GM10266 (cell line): ENCODE data around the gene G6PC1.
"Not testable (repeated sequence)": the region's sequence is repeated elsewhere in the genome, so short reads cannot be mapped to it uniquely, and the experiment has no call there.

Experiments used
- DNase-seq: peaks from one replicate; pipeline ENCODE4 v3.0.0; 2012; ENCODE audit errors: extremely low spot score
- TF ChIP-seq, protein P1 (sequence below): IDR thresholded peaks from 2 replicates; pipeline ENCODE4 v1.5.1; 2012; ENCODE audit warnings: mild to moderate bottlenecking, low read depth; ENCODE audit not compliant: control insufficient read depth, insufficient read depth; ENCODE audit errors: missing control alignments

Gene G6PC1

DNA sequence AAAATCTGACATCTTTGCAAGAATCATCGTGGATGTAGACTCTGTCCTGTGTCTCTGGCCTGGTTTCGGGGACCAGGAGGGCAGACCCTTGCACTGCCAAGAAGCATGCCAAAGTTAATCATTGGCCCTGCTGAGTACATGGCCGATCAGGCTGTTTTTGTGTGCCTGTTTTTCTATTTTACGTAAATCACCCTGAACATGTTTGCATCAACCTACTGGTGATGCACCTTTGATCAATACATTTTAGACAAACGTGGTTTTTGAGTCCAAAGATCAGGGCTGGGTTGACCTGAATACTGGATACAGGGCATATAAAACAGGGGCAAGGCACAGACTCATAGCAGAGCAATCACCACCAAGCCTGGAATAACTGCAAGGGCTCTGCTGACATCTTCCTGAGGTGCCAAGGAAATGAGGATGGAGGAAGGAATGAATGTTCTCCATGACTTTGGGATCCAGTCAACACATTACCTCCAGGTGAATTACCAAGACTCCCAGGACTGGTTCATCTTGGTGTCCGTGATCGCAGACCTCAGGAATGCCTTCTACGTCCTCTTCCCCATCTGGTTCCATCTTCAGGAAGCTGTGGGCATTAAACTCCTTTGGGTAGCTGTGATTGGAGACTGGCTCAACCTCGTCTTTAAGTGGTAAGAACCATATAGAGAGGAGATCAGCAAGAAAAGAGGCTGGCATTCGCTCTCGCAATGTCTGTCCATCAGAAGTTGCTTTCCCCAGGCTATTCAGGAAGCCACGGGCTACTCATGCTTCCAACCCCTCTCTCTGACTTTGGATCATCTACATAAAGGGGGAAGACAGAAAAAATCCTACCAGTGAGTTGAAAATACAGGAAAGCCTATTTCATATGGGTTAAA lies at the start of gene G6PC1:
Gene G6PC1 (plus strand): TSS at position 340 of the 872 bp plus-strand sequence. CDS start 78 bp downstream, at position 418.
- no peak for DNase-seq
- TF ChIP-seq, protein P1, sequence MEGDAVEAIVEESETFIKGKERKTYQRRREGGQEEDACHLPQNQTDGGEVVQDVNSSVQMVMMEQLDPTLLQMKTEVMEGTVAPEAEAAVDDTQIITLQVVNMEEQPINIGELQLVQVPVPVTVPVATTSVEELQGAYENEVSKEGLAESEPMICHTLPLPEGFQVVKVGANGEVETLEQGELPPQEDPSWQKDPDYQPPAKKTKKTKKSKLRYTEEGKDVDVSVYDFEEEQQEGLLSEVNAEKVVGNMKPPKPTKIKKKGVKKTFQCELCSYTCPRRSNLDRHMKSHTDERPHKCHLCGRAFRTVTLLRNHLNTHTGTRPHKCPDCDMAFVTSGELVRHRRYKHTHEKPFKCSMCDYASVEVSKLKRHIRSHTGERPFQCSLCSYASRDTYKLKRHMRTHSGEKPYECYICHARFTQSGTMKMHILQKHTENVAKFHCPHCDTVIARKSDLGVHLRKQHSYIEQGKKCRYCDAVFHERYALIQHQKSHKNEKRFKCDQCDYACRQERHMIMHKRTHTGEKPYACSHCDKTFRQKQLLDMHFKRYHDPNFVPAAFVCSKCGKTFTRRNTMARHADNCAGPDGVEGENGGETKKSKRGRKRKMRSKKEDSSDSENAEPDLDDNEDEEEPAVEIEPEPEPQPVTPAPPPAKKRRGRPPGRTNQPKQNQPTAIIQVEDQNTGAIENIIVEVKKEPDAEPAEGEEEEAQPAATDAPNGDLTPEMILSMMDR, result no peak

DNA sequence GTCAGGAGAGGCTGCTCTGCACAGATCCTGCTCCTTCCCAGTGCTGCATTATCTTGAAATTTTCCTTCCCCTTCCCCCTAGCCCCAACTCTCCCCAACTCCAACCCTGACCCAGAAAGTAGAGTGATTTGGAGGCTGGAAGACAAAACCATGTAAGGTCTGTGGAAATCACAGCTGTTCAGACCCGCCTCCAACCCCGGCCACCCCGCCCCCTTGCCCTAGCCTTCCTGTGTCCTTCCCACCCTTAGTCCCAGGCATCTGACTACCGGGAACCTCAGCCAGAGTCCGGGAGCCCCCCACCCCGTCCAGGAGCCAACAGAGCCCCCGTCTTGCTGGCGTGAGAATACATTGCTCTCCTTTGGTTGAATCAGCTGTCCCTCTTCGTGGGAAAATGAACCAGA lies 49.6 kb upstream of the G6PC1 start, which contains the start of gene AOC3:
Gene AOC3 (plus strand): TSS at position 246 of the 400 bp plus-strand sequence. CDS start 145 bp downstream, at position 391.
- DNase-seq, result no peak
- TF ChIP-seq, protein P1, result no peak

DNA sequence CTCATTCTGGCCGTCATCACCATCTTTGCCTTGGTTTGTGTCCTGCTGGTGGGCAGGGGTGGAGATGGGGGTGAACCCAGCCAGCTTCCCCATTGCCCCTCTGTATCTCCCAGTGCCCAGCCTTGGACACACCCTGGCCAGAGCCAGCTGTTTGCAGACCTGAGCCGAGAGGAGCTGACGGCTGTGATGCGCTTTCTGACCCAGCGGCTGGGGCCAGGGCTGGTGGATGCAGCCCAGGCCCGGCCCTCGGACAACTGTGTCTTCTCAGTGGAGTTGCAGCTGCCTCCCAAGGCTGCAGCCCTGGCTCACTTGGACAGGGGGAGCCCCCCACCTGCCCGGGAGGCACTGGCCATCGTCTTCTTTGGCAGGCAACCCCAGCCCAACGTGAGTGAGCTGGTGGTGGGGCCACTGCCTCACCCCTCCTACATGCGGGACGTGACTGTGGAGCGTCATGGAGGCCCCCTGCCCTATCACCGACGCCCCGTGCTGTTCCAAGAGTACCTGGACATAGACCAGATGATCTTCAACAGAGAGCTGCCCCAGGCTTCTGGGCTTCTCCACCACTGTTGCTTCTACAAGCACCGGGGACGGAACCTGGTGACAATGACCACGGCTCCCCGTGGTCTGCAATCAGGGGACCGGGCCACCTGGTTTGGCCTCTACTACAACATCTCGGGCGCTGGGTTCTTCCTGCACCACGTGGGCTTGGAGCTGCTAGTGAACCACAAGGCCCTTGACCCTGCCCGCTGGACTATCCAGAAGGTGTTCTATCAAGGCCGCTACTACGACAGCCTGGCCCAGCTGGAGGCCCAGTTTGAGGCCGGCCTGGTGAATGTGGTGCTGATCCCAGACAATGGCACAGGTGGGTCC lies 49.0 kb upstream of the G6PC1 start:
- DNase-seq, result not testable (repeated sequence)

DNA sequence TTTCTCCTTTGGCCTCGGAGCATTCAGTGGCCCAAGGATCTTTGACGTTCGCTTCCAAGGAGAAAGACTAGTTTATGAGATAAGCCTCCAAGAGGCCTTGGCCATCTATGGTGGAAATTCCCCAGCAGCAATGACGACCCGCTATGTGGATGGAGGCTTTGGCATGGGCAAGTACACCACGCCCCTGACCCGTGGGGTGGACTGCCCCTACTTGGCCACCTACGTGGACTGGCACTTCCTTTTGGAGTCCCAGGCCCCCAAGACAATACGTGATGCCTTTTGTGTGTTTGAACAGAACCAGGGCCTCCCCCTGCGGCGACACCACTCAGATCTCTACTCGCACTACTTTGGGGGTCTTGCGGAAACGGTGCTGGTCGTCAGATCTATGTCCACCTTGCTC lies 48.2 kb upstream of the G6PC1 start:
- TF ChIP-seq, protein P1, result no peak

DNA sequence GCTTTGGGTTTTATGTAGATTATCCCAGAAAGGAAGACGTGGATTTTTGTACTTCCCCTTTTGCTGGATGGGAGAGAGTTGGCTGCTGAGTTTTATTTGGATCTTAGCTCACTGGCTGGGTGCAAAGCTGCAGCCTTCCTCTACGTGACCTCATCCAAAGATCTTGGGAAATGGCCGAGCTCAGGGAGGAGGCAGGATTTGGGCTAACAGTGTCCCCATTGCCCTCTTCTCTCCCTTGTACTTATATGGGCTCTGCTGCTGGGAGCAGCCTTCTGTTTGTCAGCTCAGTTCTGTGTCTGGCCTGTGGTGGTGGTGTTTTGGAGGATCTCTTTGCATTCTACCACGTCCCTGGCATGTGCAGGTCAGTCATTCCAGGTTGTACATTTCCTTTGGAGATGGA lies 47.6 kb upstream of the G6PC1 start:
- TF ChIP-seq, protein P1, result no peak
- no peak for DNase-seq

More for the DNA sequence above, 48.2 kb upstream of the G6PC1 start:
- DNase-seq, result no peak

DNA sequence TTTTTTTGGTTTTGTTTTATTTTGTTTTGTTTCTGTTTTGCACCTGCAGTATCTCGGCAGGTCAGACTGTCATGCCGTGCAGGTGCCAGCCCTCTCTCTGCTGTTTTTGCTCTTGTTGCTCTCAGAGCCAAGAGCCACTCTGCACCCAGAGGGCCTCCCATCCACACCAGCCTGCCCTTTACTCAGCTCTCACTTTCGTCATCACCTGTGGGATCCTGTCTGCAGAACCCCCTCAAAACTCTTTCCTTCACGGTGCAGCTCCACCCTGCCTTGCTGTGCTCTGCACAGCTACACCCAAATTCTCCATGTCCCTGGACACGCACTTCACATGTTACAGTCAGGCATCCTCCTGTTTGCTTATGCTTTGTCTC lies 47.0 kb upstream of the G6PC1 start:
- no peak for DNase-seq
- TF ChIP-seq, protein P1, result no peak

DNA sequence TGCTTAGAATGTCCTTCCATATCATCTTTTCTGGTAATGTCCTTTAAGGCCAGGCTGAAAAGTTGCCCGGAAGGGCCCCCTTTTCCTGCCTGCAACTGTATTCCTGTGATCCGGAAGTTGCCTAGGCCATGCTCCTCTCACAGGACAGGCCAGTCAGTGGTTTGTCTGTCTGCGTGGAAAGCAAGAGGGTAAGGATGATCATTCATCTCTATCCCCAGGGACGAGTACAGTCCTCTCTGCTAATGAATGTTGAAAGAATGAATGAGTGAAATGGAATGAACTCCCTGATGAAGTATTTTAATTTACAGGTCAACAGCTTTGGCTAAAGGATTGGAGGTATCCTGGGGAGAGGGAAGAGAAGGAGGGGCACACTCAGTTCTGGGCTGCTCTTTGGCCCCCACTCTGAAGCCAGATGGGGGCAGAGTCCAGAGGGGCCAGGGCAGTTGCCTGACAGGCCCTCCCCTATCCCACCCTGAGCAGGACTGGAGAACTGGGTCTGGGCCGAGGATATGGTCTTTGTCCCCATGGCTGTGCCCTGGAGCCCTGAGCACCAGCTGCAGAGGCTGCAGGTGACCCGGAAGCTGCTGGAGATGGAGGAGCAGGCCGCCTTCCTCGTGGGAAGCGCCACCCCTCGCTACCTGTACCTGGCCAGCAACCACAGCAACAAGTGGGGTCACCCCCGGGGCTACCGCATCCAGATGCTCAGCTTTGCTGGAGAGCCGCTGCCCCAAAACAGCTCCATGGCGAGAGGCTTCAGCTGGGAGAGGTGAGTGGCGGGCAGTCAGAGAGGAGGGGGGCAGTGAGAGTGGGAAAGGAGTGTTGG lies 46.4 kb upstream of the G6PC1 start:
- no peak for DNase-seq
- TF ChIP-seq, protein P1, result no peak
